Lung (tissue), 12 donors: ENCODE results near the gene PCDH9. TPM values are rescaled to one million over a fixed set of nuclear protein-coding genes. Genes with fewer than 3 reads are reported as not detected.

Experiments used
- ATAC-seq: fragments of 200-7000 bp; cut with Tn5 transposase; one replicate; pipeline ENCODE4 v1.9.1; 2020; ENCODE audit warnings: moderate number of reproducible peaks; ENCODE audit not compliant: insufficient read depth, low FRiP score
- DNase-seq, 3 donors: peaks; one replicate each; pipeline ENCODE4 v3.0.0-alpha.2; 2013 to 2017
- H3K27ac ChIP-seq, 2 donors: one replicate each; pipeline ENCODE4 v1.5.1; 2013; ENCODE audit warnings: mild to moderate bottlenecking in 2 of 2, moderate library complexity in 2 of 2, control low read depth in 1 of 2, inconsistent platforms in 1 of 2, low read depth in 1 of 2, low read length in 1 of 2
- H3K27me3 ChIP-seq, 3 donors: one replicate each; pipeline ENCODE4 v1.5.1; 2013; ENCODE audit warnings: low read length in 2 of 3; ENCODE audit not compliant: control insufficient read depth in 3 of 3, insufficient read depth in 3 of 3
- H3K36me3 ChIP-seq, 4 donors: one replicate each; pipeline ENCODE4 v1.5.1; 2013; ENCODE audit warnings: low read length in 4 of 4, mild to moderate bottlenecking in 1 of 4, moderate library complexity in 1 of 4; ENCODE audit not compliant: control insufficient read depth in 4 of 4, insufficient read depth in 4 of 4
- H3K4me1 ChIP-seq, 5 donors: one replicate each; pipeline ENCODE4 v1.5.1; 2013; ENCODE audit warnings: low read length in 5 of 5, mild to moderate bottlenecking in 2 of 5, moderate library complexity in 1 of 5; ENCODE audit not compliant: control insufficient read depth in 5 of 5, insufficient read depth in 5 of 5
- H3K4me3 ChIP-seq: one replicate; pipeline ENCODE4 v1.5.1; 2013; ENCODE audit warnings: mild to moderate bottlenecking, control low read depth, moderate library complexity
- H3K9ac ChIP-seq, 2 donors: one replicate each; pipeline ENCODE4 v1.5.1; 2013; ENCODE audit warnings: low read length in 2 of 2, control low read depth in 1 of 2; ENCODE audit not compliant: insufficient read depth in 1 of 2
- H3K9me3 ChIP-seq, 4 donors: one replicate each; pipeline ENCODE4 v1.5.1; 2013; ENCODE audit warnings: low read length in 3 of 4, mild to moderate bottlenecking in 1 of 4, moderate library complexity in 1 of 4; ENCODE audit not compliant: control insufficient read depth in 4 of 4, insufficient read depth in 3 of 4
- WGBS, 2 donors: extraction: QIAGEN DNeasy Blood & Tissue Kit; methylation state at CpG; one replicate each; pipeline ENCODE4 v1.1.7; 2013; 5-methylcytosine and 5-hydroxymethylcytosine counted together
- polyA plus RNA-seq, 2 donors: library from polyadenylated mRNA; stranded (reverse); fragments of 200-250 nt; gene quantifications; one replicate each; pipeline ENCODE4 v1.2.1, GENCODE V29; 2013
- total RNA-seq, 2 donors: library from RNA; depleted of rRNA in 1 of 2; stranded (reverse); fragments of >200 nt in 1 of 2; gene quantifications; one replicate each; pipeline ENCODE4 v1.2.1, GENCODE V29; 2014 to 2021
- TF ChIP-seq, protein P1 (sequence below): IDR thresholded peaks from 2 replicates; pipeline ENCODE4 v1.5.1; 2012; ENCODE audit warnings: mild to moderate bottlenecking; ENCODE audit errors: control extremely low read depth, extremely low read depth
- donor health status: control.
- donor health status: control.
- donor health status: Bipolar disorder and iron deficiency.
- donor health status: healthy.
- donor health status: DM: yes; HTN: yes; CAD: no.

Gene PCDH9
- total and polyA plus RNA-seq, 4 donors = 0.68 to 22.2 (median 4.1) TPM

DNA sequence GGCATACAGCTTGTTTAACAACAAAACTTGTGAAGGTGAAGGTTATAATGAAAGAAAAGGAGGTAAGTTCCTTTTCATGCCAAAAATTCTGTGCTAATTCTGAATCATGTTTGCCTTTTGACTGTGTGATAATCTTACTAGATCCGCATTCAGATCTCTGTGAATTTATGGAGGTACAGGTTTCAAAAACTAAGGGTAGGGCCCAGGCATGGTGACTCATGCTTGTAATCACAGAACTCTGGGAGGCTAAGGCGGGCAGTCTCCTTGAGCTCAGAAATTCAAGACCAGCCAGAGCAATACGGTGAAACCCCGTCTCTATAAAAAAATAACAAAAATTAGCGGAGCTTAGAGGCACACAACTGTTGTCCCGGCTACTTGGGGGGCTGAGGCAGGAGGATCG lies 45.9 kb downstream of the PCDH9 start:
- WGBS, 2 donors = 96 to 98% methylated on average over 7 of the region's 7 CpGs
- Histone ChIP-seq H3K4me3 (no peak overlapping the region), H3K4me1 (no peaks in the 10 kb centered on the region), H3K27me3 (no peaks in the 10 kb centered on the region), H3K9ac (no peak overlapping the region), H3K27ac (no peak overlapping the region), H3K9me3 (no peaks in the 10 kb centered on the region), H3K36me3 (no peaks in the 10 kb centered on the region)
- ATAC-seq = no peak
- TF ChIP-seq, protein P1, sequence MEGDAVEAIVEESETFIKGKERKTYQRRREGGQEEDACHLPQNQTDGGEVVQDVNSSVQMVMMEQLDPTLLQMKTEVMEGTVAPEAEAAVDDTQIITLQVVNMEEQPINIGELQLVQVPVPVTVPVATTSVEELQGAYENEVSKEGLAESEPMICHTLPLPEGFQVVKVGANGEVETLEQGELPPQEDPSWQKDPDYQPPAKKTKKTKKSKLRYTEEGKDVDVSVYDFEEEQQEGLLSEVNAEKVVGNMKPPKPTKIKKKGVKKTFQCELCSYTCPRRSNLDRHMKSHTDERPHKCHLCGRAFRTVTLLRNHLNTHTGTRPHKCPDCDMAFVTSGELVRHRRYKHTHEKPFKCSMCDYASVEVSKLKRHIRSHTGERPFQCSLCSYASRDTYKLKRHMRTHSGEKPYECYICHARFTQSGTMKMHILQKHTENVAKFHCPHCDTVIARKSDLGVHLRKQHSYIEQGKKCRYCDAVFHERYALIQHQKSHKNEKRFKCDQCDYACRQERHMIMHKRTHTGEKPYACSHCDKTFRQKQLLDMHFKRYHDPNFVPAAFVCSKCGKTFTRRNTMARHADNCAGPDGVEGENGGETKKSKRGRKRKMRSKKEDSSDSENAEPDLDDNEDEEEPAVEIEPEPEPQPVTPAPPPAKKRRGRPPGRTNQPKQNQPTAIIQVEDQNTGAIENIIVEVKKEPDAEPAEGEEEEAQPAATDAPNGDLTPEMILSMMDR = no peak
- DNase-seq = no peak

GRCh38 chr13:67183151-67183550 lies 47.0 kb downstream of the PCDH9 start:
- 27 to 36% methylated on average over 1 of the region's 1 CpG for WGBS, 2 donors
- no peaks in the 10 kb centered on the region for H3K4me1 ChIP-seq

GRCh38 chr13:67175836-67176459 lies 54.2 kb downstream of the PCDH9 start:
- Histone ChIP-seq H3K4me3 (no peak overlapping the region), H3K27ac (no peak overlapping the region), H3K4me1 (peaks cover 0 to 3% (median 0%) of the 10 kb centered on the region in 5 donors), H3K9ac (no peak overlapping the region), H3K27me3 (no peaks in the 10 kb centered on the region), H3K36me3 (no peaks in the 10 kb centered on the region), H3K9me3 (no peaks in the 10 kb centered on the region)
- ATAC-seq = no peak
- TF ChIP-seq, protein P1 = no peak
- 93% methylated on average over 2 of the region's 2 CpGs for WGBS, 2 donors
- no peak for DNase-seq

More at GRCh38 chr13:67183151-67183550, 47.0 kb downstream of the PCDH9 start:
- peak in 1 of 3 donors; percentile 34 for DNase-seq
- Histone ChIP-seq H3K27me3 (no peaks in the 10 kb centered on the region), H3K4me3 (no peak overlapping the region), H3K9ac (no peak overlapping the region), H3K27ac (no peak overlapping the region), H3K9me3 (no peaks in the 10 kb centered on the region), H3K36me3 (no peaks in the 10 kb centered on the region)
- ATAC-seq = no peak
- TF ChIP-seq, protein P1 = no peak

DNA sequence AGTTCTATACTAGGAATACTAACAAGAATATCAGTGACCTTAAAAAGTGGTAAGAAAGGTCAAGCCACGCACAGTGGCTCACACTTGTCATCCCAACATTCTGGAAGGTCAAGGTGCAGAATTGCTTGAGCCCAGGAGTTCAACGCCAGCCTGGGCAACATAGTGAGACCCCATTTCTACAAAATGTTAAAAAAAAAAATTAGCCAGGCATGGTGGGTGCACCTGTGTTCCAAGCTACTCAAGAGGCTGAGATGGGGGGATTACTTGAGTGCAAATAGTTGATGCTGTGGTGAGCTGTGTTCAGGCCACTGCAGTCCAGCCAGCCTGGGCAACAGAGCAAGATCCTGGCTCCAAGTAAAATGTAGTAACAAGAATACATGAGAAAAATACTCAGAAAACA lies 61.8 kb downstream of the PCDH9 start:
- 45% methylated on average over 2 of the region's 2 CpGs for WGBS, 2 donors
- peaks cover 0 to under 1% (median 0%) of the 10 kb centered on the region in 5 donors for H3K4me1 ChIP-seq
- DNase-seq (no peak), ATAC-seq (no peak)
- no peaks in the 10 kb centered on the region for H3K27me3 ChIP-seq
- TF ChIP-seq, protein P1 = no peak
- no peaks in the 10 kb centered on the region for H3K9me3 ChIP-seq
- H3K9ac ChIP-seq = no peak overlapping the region
- H3K27ac ChIP-seq = no peak overlapping the region
- H3K36me3 ChIP-seq = no peaks in the 10 kb centered on the region
- no peak overlapping the region for H3K4me3 ChIP-seq
